GM12801 (cell line): ENCODE measurements around the gene ATAD1.

Source experiments
- CTCF ChIP-seq: IDR thresholded peaks from one replicate; pipeline ENCODE4 v1.5.1; 2011; ENCODE audit warnings: control low read depth; ENCODE audit not compliant: insufficient read length; ENCODE audit errors: extremely low read depth

ATAD1 gene, protein sequence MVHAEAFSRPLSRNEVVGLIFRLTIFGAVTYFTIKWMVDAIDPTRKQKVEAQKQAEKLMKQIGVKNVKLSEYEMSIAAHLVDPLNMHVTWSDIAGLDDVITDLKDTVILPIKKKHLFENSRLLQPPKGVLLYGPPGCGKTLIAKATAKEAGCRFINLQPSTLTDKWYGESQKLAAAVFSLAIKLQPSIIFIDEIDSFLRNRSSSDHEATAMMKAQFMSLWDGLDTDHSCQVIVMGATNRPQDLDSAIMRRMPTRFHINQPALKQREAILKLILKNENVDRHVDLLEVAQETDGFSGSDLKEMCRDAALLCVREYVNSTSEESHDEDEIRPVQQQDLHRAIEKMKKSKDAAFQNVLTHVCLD

DNA sequence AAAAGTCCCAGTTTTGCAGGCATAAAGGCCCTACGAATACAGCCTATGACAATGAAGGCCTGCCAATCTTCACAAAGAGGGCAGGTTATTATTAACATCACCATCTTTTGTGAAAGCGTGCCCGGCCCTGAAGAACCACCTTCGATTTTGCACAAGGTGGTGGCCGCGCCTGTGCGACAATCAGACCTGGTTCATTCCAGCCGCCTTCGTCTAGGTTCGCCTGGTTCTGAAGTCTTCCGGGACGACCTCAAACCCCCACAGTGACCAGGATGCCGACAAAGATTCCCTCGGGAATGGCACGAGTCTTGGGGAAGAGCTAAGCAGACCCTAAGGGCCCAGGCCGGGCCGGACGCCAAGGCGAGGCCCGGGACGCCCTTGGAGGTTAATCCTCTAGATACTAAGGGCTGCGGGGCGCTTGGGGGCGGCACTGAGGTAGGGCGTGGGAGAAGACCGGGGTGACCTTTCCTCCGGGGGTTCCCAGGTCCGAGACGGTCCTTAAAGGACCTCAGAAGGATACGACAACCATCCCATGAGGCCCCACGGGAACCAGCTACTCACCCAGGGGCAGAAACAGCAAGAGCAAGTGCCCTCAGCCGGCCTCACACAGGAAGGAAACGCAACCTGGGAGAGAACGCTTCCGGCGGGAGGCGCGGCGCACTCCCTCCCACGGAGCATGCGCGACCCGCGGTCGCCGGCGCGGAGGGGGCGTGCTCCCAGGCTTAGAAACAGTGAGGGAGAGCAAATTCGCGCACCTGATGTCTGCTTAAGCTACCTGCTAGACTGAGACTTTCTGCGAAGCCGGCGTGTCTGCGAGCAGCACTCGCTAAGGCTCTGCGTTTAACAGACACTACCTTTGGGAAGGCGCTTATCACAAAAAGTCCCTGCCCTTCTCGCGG lies at the start of gene ATAD1:
ATAD1 (minus strand) TSS at position 618 of the 896 bp plus-strand sequence. CDS start 3,627 bp downstream, outside the sequence.
- no peak for TF ChIP-seq CTCF

GRCh38 chr10:87867453-87867852 lies 49.4 kb upstream of the ATAD1 start:
- TF ChIP-seq CTCF, result no peak

DNA sequence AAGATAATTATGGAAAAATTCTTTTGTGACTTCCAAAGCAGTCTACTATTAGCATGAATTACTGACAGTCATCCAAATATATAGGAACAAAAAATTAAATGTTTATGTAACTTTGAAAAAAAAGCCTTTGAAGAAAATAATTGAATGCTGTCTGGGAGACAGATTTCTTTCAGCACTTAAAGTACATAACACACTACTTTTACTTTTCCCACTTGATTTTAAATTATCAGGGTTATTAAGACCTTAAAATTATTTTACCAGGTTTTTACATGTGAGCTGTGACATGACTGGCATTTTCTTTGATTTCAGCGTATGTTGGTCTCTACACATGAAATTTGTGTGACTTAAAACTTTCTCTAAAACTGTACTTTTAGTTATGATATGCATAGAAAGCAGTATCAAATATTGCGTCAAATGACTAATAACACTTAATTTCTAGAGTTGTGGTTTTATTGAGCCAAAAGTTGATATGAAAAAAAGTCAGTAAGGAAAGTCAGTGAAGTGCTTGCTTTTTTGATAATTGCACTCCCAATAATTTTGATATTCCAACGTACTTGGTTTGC lies 48.5 kb upstream of the ATAD1 start:
- TF ChIP-seq CTCF, result no peak

GRCh38 chr10:87865241-87865881 lies 47.3 kb upstream of the ATAD1 start:
- TF ChIP-seq CTCF, result no peak

GRCh38 chr10:87864496-87865059 lies 46.6 kb upstream of the ATAD1 start:
- no peak for TF ChIP-seq CTCF

DNA sequence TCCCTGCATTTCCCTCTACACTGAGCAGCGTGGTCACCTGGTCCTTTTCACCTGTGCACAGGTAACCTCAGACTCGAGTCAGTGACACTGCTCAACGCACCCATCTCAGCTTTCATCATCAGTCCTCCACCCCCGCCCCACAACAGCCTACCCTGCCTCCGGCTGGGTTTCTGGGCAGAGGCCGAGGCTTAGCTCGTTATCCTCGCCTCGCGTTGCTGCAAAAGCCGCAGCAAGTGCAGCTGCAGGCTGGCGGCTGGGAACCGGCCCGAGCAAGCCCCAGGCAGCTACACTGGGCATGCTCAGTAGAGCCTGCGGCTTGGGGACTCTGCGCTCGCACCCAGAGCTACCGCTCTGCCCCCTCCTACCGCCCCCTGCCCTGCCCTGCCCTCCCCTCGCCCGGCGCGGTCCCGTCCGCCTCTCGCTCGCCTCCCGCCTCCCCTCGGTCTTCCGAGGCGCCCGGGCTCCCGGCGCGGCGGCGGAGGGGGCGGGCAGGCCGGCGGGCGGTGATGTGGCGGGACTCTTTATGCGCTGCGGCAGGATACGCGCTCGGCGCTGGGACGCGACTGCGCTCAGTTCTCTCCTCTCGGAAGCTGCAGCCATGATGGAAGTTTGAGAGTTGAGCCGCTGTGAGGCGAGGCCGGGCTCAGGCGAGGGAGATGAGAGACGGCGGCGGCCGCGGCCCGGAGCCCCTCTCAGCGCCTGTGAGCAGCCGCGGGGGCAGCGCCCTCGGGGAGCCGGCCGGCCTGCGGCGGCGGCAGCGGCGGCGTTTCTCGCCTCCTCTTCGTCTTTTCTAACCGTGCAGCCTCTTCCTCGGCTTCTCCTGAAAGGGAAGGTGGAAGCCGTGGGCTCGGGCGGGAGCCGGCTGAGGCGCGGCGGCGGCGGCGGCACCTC lies 45.3 kb upstream of the ATAD1 start, which contains the start of the genes KLLN and PTEN:
KLLN (minus strand) TSS at position 481 of the 891 bp plus-strand sequence. CDS start 1,046 bp downstream, outside the sequence.
PTEN (plus strand) TSS at position 573 of the 891 bp plus-strand sequence. CDS start 845 bp downstream, outside the sequence.
- TF ChIP-seq CTCF, result no peak
